ENCODE results near the gene PAQR5.

GRCh38 chr15:69439623-69440022, 140.9 kb downstream of the PAQR5 start:
- TF ChIP-seq CTCF (IDR thresholded peaks at IDR 0.05) (no peak), POLR2A (IDR thresholded peaks at IDR 0.05) (no peak)
